Measurements from ENCODE around the gene XXYLT1.

GRCh38 chr3:195160257-195160898, 110.6 kb downstream of the XXYLT1 start:
- TF ChIP-seq CTCF (IDR thresholded peaks at IDR 0.05) (no peak), MLX (CRISPR knock-in tag; IDR thresholded peaks at IDR 0.05) (no peak), NFE2L1 (CRISPR knock-in tag; IDR thresholded peaks at IDR 0.05) (no peak), USF2 (CRISPR knock-in tag; IDR thresholded peaks at IDR 0.05) (no peak), HMGA2 (CRISPR knock-in tag; IDR thresholded peaks at IDR 0.05) (no peak), TCF7 (CRISPR knock-in tag; IDR thresholded peaks at IDR 0.05; ENCODE audit: low read depth) (no peak), FOXP4 (CRISPR knock-in tag; IDR thresholded peaks at IDR 0.05) (no peak)

Data from WTC11 (cell line).